ENCODE data around the gene MSANTD4.
"Not testable (repeated sequence)": the region's sequence is repeated elsewhere in the genome, so short reads cannot be mapped to it uniquely, and the experiment has no call there.

Gene MSANTD4

GRCh38 chr11:106012744-106013143 lies 9.3 kb downstream of the MSANTD4 start:
- DNase-seq = no peak

GRCh38 chr11:106011481-106011880 lies 10.6 kb downstream of the MSANTD4 start:
- DNase-seq = no peak

GRCh38 chr11:106003094-106003493 lies 18.9 kb downstream of the MSANTD4 start:
- not testable (repeated sequence) for DNase-seq

- no peak for DNase-seq
Measured at GRCh38 chr11:106001304-106002012, 20.6 kb downstream of the MSANTD4 start.

- DNase-seq = no peak
Measured at GRCh38 chr11:105991888-105992287, 30.2 kb downstream of the MSANTD4 start.

GRCh38 chr11:105989124-105989523 lies 32.9 kb downstream of the MSANTD4 start:
- no peak for DNase-seq

- no peak for DNase-seq
Measured at GRCh38 chr11:105988197-105988596, 33.8 kb downstream of the MSANTD4 start.

GRCh38 chr11:105986554-105986953 lies 35.5 kb downstream of the MSANTD4 start:
- DNase-seq = no peak

- no peak for DNase-seq
Measured at GRCh38 chr11:105979997-105980703, 41.9 kb downstream of the MSANTD4 start.

GRCh38 chr11:105975128-105975527 lies 46.9 kb downstream of the MSANTD4 start:
- no peak for DNase-seq

- DNase-seq = no peak
Measured at GRCh38 chr11:105969756-105970155, 52.3 kb downstream of the MSANTD4 start.

GRCh38 chr11:105968021-105968697 lies 53.9 kb downstream of the MSANTD4 start:
- no peak for DNase-seq

GRCh38 chr11:105960252-105961245 lies 61.5 kb downstream of the MSANTD4 start:
- no peak for DNase-seq

Measured in CD4-positive, alpha-beta T cell treated with Interleukin-17A for 4 hours (primary cell).